ENCODE data around the gene CAND1.

GRCh38 chr12:67288561-67288960 lies 19.4 kb downstream of the CAND1 start:
- TF ChIP-seq TARDBP (IDR thresholded peaks at IDR 0.05) (no peak), FOXA1 (IDR thresholded peaks at IDR 0.05) (no peak), FOXM1 (IDR thresholded peaks at IDR 0.05; ENCODE audit: borderline replicate concordance) (no peak), SP1 (IDR thresholded peaks at IDR 0.05) (no peak), L3MBTL2 (conservative IDR thresholded peaks at IDR 0.05) (no peak), LEF1 (IDR thresholded peaks at IDR 0.05; ENCODE audit: borderline replicate concordance) (no peak), ELF4 (IDR thresholded peaks at IDR 0.05) (no peak), SUZ12 (IDR thresholded peaks at IDR 0.05) (no peak), FOXK2 (IDR thresholded peaks at IDR 0.05) (no peak), CTBP1 (IDR thresholded peaks at IDR 0.05; ENCODE audit: borderline replicate concordance) (no peak), BHLHE40 (IDR thresholded peaks at IDR 0.05; ENCODE audit: borderline replicate concordance) (no peak)
- TF ChIP-seq, protein P1, sequence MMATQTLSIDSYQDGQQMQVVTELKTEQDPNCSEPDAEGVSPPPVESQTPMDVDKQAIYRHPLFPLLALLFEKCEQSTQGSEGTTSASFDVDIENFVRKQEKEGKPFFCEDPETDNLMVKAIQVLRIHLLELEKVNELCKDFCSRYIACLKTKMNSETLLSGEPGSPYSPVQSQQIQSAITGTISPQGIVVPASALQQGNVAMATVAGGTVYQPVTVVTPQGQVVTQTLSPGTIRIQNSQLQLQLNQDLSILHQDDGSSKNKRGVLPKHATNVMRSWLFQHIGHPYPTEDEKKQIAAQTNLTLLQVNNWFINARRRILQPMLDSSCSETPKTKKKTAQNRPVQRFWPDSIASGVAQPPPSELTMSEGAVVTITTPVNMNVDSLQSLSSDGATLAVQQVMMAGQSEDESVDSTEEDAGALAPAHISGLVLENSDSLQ (IDR thresholded peaks at IDR 0.05) = no peak
